Loucy (cell line): ENCODE measurements around the gene DCUN1D2.

ENCODE experiments used
- H2AFZ ChIP-seq: fragments of 200-600 bp; sonication (generic); 2 replicates; pipeline ENCODE4 v1.6.0; 2016; ENCODE audit warnings: antibody characterized with exemption, mild to moderate bottlenecking, low read length, moderate library complexity
- H3F3A ChIP-seq: fragments of 200-600 bp; 2 replicates; pipeline ENCODE4 v1.6.0; 2016; ENCODE audit warnings: antibody characterized with exemption, low read depth, mild to moderate bottlenecking
- H3K27me3 ChIP-seq: fragments of 200-600 bp; sonication (generic); 2 replicates; pipeline ENCODE4 v1.6.1; 2014; ENCODE audit warnings: low read length, mild to moderate bottlenecking; ENCODE audit not compliant: insufficient read depth, poor library complexity, severe bottlenecking
- H3K36me3 ChIP-seq: fragments of 200-600 bp; sonication (generic); 2 replicates; pipeline ENCODE4 v1.6.1; 2016; ENCODE audit warnings: low read length; ENCODE audit not compliant: insufficient read depth
- H3K4me1 ChIP-seq: fragments of 200-600 bp; sonication (generic); 2 replicates; pipeline ENCODE4 v1.5.1; 2014; ENCODE audit warnings: low read length, mild to moderate bottlenecking; ENCODE audit not compliant: insufficient read depth, poor library complexity, severe bottlenecking
- H3K4me2 ChIP-seq: fragments of 200-600 bp; sonication (generic); 2 replicates; pipeline ENCODE4 v1.6.0; 2014; ENCODE audit warnings: antibody characterized with exemption, low read length, low read depth, mild to moderate bottlenecking; ENCODE audit not compliant: poor library complexity, severe bottlenecking
- H3K4me3 ChIP-seq: fragments of 200-600 bp; sonication (generic); 2 replicates; pipeline ENCODE4 v1.5.1; 2014; ENCODE audit warnings: low read length, mild to moderate bottlenecking, mixed read lengths; ENCODE audit not compliant: poor library complexity, severe bottlenecking
- H3K79me2 ChIP-seq: fragments of 200-600 bp; sonication (generic); 2 replicates; pipeline ENCODE4 v1.6.1; 2014; ENCODE audit warnings: low read length; ENCODE audit not compliant: insufficient read depth
- H3K9ac ChIP-seq: fragments of 200-600 bp; sonication (generic); 2 replicates; pipeline ENCODE4 v1.6.0; 2014; ENCODE audit warnings: mild to moderate bottlenecking, low read depth, low read length, moderate library complexity; ENCODE audit not compliant: poor library complexity, severe bottlenecking
- H3K9me2 ChIP-seq: fragments of 200-600 bp; sonication (generic); replicated peaks from 2 replicates; pipeline ENCODE4 v1.6.1; 2016; ENCODE audit warnings: low read depth, low read length, mixed read lengths
- H3K9me3 ChIP-seq: fragments of 200-600 bp; sonication (generic); 2 replicates; pipeline ENCODE4 v1.6.1; 2014; ENCODE audit warnings: mild to moderate bottlenecking, antibody characterized with exemption, low read length, low read depth; ENCODE audit not compliant: insufficient read depth
- H4K20me1 ChIP-seq: fragments of 200-600 bp; sonication (generic); 2 replicates; pipeline ENCODE4 v1.6.0; 2014; ENCODE audit warnings: antibody characterized with exemption, low read length, mild to moderate bottlenecking; ENCODE audit not compliant: insufficient read depth, poor library complexity, severe bottlenecking
- CTCF ChIP-seq: fragments of 200-600 bp; sonication (generic); conservative IDR thresholded peaks from 2 replicates; pipeline ENCODE4 v1.5.1; 2014; ENCODE audit warnings: mild to moderate bottlenecking, antibody characterized with exemption, low read length
- EZH2phosphoT487 ChIP-seq: fragments of 200-600 bp; IDR thresholded peaks from 2 replicates; pipeline ENCODE4 v1.6.1; 2018; ENCODE audit warnings: antibody characterized with exemption, mild to moderate bottlenecking, moderate library complexity, borderline replicate concordance

DCUN1D2 gene

GRCh38 chr13:113406321-113407102 is 84.0 kb downstream of the DCUN1D2 start:
- H4K20me1 ChIP-seq = no peaks in the 10 kb centered on the region
- H3K4me3 ChIP-seq = no peak overlapping the region
- no peak overlapping the region for H3K9ac ChIP-seq
- no peak overlapping the region for H2AFZ ChIP-seq
- no peaks in the 10 kb centered on the region for H3F3A ChIP-seq
- no peak overlapping the region for H3K4me2 ChIP-seq
- no peaks in the 10 kb centered on the region for H3K9me3 ChIP-seq
- no peaks in the 10 kb centered on the region for H3K9me2 ChIP-seq
- no peaks in the 10 kb centered on the region for H3K36me3 ChIP-seq
- no peaks in the 10 kb centered on the region for H3K27me3 ChIP-seq
- TF ChIP-seq EZH2phosphoT487 (no peak), CTCF (no peak)
- H3K79me2 ChIP-seq = no peaks in the 10 kb centered on the region
- no peaks in the 10 kb centered on the region for H3K4me1 ChIP-seq
